ENCODE results near the gene ZDHHC20.

Gene ZDHHC20

GRCh38 chr13:21360463-21360862 lies 98.6 kb downstream of the ZDHHC20 start:
- no peak for DNase-seq

- no peak for DNase-seq
These were observed 99.2 kb downstream of the ZDHHC20 start for GRCh38 chr13:21359855-21360254.

- DNase-seq, result no peak
These were observed 103.8 kb downstream of the ZDHHC20 start for GRCh38 chr13:21355304-21355703.

GRCh38 chr13:21354721-21355120 lies 104.4 kb downstream of the ZDHHC20 start:
- DNase-seq, result no peak

GRCh38 chr13:21348488-21349120 lies 110.5 kb downstream of the ZDHHC20 start:
- DNase-seq, result no peak

GRCh38 chr13:21347753-21348318 lies 111.3 kb downstream of the ZDHHC20 start:
- DNase-seq, result no peak

- DNase-seq, result no peak
These were observed 114.4 kb downstream of the ZDHHC20 start for GRCh38 chr13:21344662-21345176.

- no peak for DNase-seq
These were observed 115.4 kb downstream of the ZDHHC20 start for GRCh38 chr13:21343659-21344058.

- DNase-seq, result no peak
These were observed 116.2 kb downstream of the ZDHHC20 start for GRCh38 chr13:21342699-21343442.

- DNase-seq, result no peak
These were observed 117.3 kb downstream of the ZDHHC20 start for GRCh38 chr13:21341637-21342422.

GRCh38 chr13:21338639-21339278 lies 120.3 kb downstream of the ZDHHC20 start:
- no peak for DNase-seq

- no peak for DNase-seq
These were observed 120.9 kb downstream of the ZDHHC20 start for GRCh38 chr13:21338156-21338555.

GRCh38 chr13:21336609-21337349 lies 122.3 kb downstream of the ZDHHC20 start:
- DNase-seq, result no peak

GRCh38 chr13:21333186-21333585 lies 125.9 kb downstream of the ZDHHC20 start:
- DNase-seq, result no peak

- no peak for DNase-seq
These were observed 128.8 kb downstream of the ZDHHC20 start for GRCh38 chr13:21330126-21330861.

- DNase-seq, result no peak
These were observed 130.1 kb downstream of the ZDHHC20 start for GRCh38 chr13:21328836-21329477.

GRCh38 chr13:21328201-21328600 lies 130.9 kb downstream of the ZDHHC20 start:
- DNase-seq, result no peak

- no peak for DNase-seq
These were observed 132.7 kb downstream of the ZDHHC20 start for GRCh38 chr13:21326155-21327031.

- DNase-seq, result no peak
These were observed 134.3 kb downstream of the ZDHHC20 start for GRCh38 chr13:21324803-21325202.

- DNase-seq, result no peak
These were observed 136.1 kb downstream of the ZDHHC20 start for GRCh38 chr13:21322988-21323387.
